Measurements from ENCODE around the gene TPI1. TPM values are rescaled to one million over a fixed set of nuclear protein-coding genes. Genes with fewer than 3 reads are reported as not detected.
A peak's percentile ranks its signal among the peaks of the same experiment; 100 is the strongest.
"Not testable (repeated sequence)": the region's sequence is repeated elsewhere in the genome, so short reads cannot be mapped to it uniquely, and the experiment has no call there.

The TPI1 gene
- total and polyA plus RNA-seq, 2 donors (not counting 3 experiments of a cell fraction or from before 2014, with no cell fraction given), result 643 to 1,816 TPM

GRCh38 chr12:6889775-6890573, 22.6 kb downstream of the TPI1 start:
- DNase-seq (ENCODE audit: low read depth, low spot score); H3K9me3 ChIP-seq (replicated peaks; ENCODE audit: control insufficient read depth, insufficient read depth, low read length); BruUV-seq (replicated peaks); H3K9ac ChIP-seq (replicated peaks; ENCODE audit: extremely low read depth, insufficient read depth, low read length); H3K79me2 ChIP-seq (ENCODE audit: control insufficient read depth, insufficient read depth, low read length); H3K36me3 ChIP-seq (ENCODE audit: control insufficient read depth in 2 of 2, extremely low read depth in 1 of 2, insufficient read depth in 2 of 2, low read length in 2 of 2); H3K27me3 ChIP-seq (ENCODE audit: control insufficient read depth in 2 of 2, insufficient read depth in 2 of 2, low read length in 2 of 2); H4K20me1 ChIP-seq (replicated peaks; ENCODE audit: control insufficient read depth, extremely low read depth, insufficient read depth, low read length); dilution Hi-C loops (cut with MboI; ENCODE audit: extremely low pct_ligation_motif_present, low sequenced_read_pairs); FAIRE-seq; intact Hi-C loops (cut with micrococcal nuclease); H3K9me1 ChIP-seq (replicated peaks; ENCODE audit: control insufficient read depth, extremely low read depth, insufficient read depth, low read length); H3K4me1 ChIP-seq (ENCODE audit: control insufficient read depth, extremely low read depth, insufficient read depth, low read length); H2AFZ ChIP-seq (ENCODE audit: low read depth, low read length); H3K4me3 ChIP-seq (replicated peaks in 1 of 3; ENCODE audit: insufficient read depth in 1 of 3, low read depth in 1 of 3, low read length in 3 of 3); CTCF ChIA-PET: not testable (repeated sequence)
- Histone ChIP-seq H3K27ac (ENCODE audit: insufficient read depth, low read depth, low read length) (peak overlapping the region; percentile 96), H3K4me2 (ENCODE audit: insufficient read depth, low read length) (peak overlapping the region; percentile 86)
- POLR2A ChIA-PET, result interaction anchor here (2.2 kb wide), 1 partner anchor 23 kb away, joined by 22 read pairs; the partner anchor contains the start of gene TPI1

- Histone ChIP-seq H3K9me3 (replicated peaks; ENCODE audit: control insufficient read depth, insufficient read depth, low read length) (no peaks in the 10 kb centered on the region), H3K9ac (replicated peaks; ENCODE audit: extremely low read depth, insufficient read depth, low read length) (peak overlapping the region; percentile 83), H3K4me3 (replicated peaks in 1 of 3; ENCODE audit: insufficient read depth in 1 of 3, low read depth in 1 of 3, low read length in 3 of 3) (peak overlapping the region; percentile 36 to 67 (median 46)), H3K27me3 (ENCODE audit: control insufficient read depth in 2 of 2, insufficient read depth in 2 of 2, low read length in 2 of 2) (no peaks in the 10 kb centered on the region), H3K27ac (ENCODE audit: insufficient read depth, low read depth, low read length) (peak overlapping the region; percentile 96), H3K79me2 (ENCODE audit: control insufficient read depth, insufficient read depth, low read length) (no peaks in the 10 kb centered on the region), H3K9me1 (replicated peaks; ENCODE audit: control insufficient read depth, extremely low read depth, insufficient read depth, low read length) (no peaks in the 10 kb centered on the region), H2AFZ (ENCODE audit: low read depth, low read length) (peak overlapping the region; percentile 91), H3K4me1 (ENCODE audit: control insufficient read depth, extremely low read depth, insufficient read depth, low read length) (peaks cover 10% of the 10 kb centered on the region), H3K4me2 (ENCODE audit: insufficient read depth, low read length) (peak overlapping the region; percentile 94), H4K20me1 (replicated peaks; ENCODE audit: control insufficient read depth, extremely low read depth, insufficient read depth, low read length) (no peaks in the 10 kb centered on the region), H3K36me3 (ENCODE audit: control insufficient read depth in 2 of 2, extremely low read depth in 1 of 2, insufficient read depth in 2 of 2, low read length in 2 of 2) (no peaks in the 10 kb centered on the region)
- DNase-seq (ENCODE audit: low read depth, low spot score) (peak; percentile 98), FAIRE-seq (peak; percentile 96)
- intact Hi-C loops (cut with micrococcal nuclease), result loop anchor here (1.0 kb wide), 3 partner anchors 13 to 33 kb away; partner anchors contain the start of genes LRRC23 and SPSB2
- dilution Hi-C loops (cut with MboI; ENCODE audit: extremely low pct_ligation_motif_present, low sequenced_read_pairs), result no loop called here
- BruUV-seq (replicated peaks), result TSS peak; percentile 62
- peak; percentile 83 to 89 for TF ChIP-seq CTCF (IDR thresholded peaks at IDR 0.05; ENCODE audit: extremely low read depth in 1 of 2, insufficient read depth in 1 of 2, low read depth in 1 of 2, low read length in 2 of 2)
- TF ChIP-seq JUN (IDR thresholded peaks at IDR 0.05; ENCODE audit: borderline replicate concordance, insufficient read depth, insufficient read length, low read depth), result no peak
- TF ChIP-seq POLR2A (IDR thresholded peaks at IDR 0.05; ENCODE audit: low read depth, low read length), result peak; percentile 93
- TF ChIP-seq FOS (IDR thresholded peaks at IDR 0.05; ENCODE audit: borderline replicate concordance, insufficient read depth, low read length), result no peak
- peak; percentile 90 for TF ChIP-seq MAX (IDR thresholded peaks at IDR 0.05; ENCODE audit: insufficient read depth, insufficient read length)
- TF ChIP-seq EZH2 (IDR thresholded peaks at IDR 0.05; ENCODE audit: borderline replicate concordance, low read depth, low read length, severe bottlenecking), result no peak
- TF ChIP-seq POLR2AphosphoS5 (IDR thresholded peaks at IDR 0.05; ENCODE audit: insufficient read depth, low read depth, low read length), result peak; percentile 98
- POLR2A ChIA-PET, result interaction anchor here (0.7 to 2.2 kb wide), 7 partner anchors 9 to 167 kb away, joined by 3 to 22 read pairs (median 5); partner anchors contain the start of genes C12orf57, COPS7A, RNU7-1 and SPSB2
- CTCF ChIA-PET, result interaction anchor here (0.7 to 2.4 kb wide), 28 partner anchors 9 to 337 kb away, joined by 3 to 74 read pairs (median 4); partner anchors contain the start of genes PTMS, SPSB2 and USP5
These were observed 23.7 kb downstream of the TPI1 start for GRCh38 chr12:6890789-6891645.
